HG03280 (cell line): ENCODE measurements around the gene LHB.

Source experiments
- ATAC-seq: cut with Tn5 transposase; IDR thresholded peaks from one replicate; pipeline ENCODE4 v1.9.1; 2021; ENCODE audit warnings: mild to moderate bottlenecking, moderate library complexity; ENCODE audit not compliant: unreplicated experiment

Gene LHB

DNA sequence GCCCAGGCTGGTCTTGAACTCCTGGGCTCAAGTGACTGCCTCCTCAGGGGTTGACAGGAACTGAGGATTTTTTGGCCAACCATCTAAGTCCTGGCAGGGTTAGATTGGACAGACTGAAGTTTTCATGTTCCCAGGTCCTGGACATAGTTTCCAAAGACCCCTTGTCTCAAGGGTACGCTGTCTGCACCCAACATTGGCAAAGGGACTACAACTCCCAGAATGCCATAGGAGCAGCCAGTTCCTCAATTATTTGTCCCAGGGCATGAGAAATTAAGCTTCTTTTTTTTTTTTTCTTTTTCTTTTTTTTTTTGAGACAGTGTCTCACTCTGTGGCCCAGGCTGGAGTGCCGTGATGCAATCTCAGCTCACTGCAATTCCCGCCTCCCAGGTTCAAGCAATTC lies 30.7 kb downstream of the LHB start:
- ATAC-seq = no peak

GRCh38 chr19:48985711-48986110 lies 31.2 kb downstream of the LHB start:
- no peak for ATAC-seq

DNA sequence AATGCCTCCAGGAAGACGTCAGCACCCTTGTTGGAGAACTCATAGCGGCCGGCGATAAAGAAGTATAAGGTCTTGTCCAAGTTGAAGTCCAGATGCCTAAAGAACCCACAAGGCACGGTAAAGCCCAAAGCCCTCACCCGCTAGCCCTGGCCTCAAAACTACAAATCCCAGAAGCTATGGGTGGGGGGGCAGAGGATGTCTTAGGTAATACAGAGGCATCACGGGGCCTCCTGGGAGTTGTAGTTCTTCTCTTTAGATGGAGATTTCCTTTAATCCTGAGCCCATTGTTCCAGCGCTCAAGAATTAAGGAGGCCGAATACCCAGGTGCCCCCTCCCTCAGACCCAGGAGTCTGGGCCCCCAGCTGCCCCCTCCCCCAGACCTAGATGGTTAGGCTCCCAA lies 34.6 kb downstream of the LHB start:
- ATAC-seq = no peak

- no peak for ATAC-seq
Observed at GRCh38 chr19:48977061-48977460, 39.8 kb downstream of the LHB start.

- ATAC-seq = no peak
Observed at GRCh38 chr19:48975947-48976847, 40.7 kb downstream of the LHB start.

DNA sequence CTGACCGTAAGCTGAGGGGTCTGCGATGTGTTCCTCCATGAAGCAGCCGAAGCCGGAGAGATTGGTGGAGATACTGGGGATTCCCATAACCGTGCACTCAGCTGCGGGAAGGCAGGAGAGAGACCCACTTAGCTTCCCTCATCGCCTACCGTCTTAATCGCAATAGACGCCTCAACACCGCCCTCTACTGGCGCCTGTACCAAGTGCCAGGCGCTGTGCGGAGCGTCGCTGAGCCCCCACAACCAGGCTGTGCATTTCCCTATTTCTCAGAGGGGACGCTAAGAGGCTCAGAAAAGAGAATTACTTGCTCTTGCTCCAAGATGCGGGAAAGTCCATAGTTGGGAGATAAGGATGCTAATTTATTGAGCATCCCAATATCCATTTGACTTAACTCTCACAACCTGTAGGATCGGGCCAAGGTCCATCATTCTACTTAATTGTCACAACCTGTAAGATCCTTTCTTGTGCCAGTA lies 45.9 kb downstream of the LHB start:
- ATAC-seq = no peak

DNA sequence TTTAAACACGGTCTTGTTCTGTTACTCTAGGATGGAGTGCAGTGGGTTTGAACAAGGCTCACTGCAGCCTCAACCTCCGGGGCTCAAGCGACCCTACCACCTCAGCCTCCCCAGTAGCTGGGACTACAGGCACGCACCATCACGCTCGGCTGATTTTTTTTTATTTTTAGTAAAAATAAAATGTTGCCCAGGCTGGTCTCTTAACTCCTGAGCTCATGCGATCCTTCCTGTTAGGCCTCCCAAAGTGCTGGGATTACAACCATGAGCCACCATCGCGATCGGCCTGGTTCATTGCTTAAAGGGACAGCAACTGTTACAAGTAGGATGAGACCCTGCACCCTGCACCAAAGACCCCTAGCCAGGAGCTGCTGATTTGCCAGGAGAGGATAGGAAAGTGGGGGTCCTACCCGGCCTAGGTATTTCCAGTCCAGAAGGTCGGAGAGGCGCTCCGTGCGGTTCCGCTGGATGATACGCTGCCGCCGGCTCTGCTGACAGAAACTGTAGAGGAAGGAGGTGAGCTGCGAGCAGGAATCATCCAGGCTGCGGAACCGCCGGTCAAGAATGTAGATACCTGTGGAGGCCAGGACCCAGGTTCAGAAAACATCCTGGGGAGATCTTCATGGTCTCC lies 46.6 kb downstream of the LHB start:
- no peak for ATAC-seq

- no peak for ATAC-seq
Observed at GRCh38 chr19:48969276-48970138, 47.4 kb downstream of the LHB start.

DNA sequence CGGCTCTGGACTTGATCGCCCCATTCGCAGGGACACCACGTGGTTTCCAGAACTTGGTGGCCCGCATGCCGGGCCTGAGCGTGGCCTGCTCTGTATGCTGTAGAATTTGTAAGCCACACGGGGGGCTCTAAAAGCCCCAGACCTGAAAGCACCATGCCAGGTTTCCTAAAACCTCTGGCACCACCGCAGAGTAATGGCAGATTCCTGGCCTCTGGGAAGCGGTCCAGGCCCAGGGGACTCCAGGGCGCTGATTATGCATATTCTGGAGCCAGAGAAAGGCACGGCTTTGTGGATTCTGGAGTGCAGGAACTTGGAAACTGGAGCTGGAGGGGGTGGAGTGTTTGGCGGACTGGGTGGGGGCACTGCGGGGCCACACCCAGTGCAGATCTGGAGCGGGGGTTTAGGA lies 48.1 kb downstream of the LHB start:
- no peak for ATAC-seq

DNA sequence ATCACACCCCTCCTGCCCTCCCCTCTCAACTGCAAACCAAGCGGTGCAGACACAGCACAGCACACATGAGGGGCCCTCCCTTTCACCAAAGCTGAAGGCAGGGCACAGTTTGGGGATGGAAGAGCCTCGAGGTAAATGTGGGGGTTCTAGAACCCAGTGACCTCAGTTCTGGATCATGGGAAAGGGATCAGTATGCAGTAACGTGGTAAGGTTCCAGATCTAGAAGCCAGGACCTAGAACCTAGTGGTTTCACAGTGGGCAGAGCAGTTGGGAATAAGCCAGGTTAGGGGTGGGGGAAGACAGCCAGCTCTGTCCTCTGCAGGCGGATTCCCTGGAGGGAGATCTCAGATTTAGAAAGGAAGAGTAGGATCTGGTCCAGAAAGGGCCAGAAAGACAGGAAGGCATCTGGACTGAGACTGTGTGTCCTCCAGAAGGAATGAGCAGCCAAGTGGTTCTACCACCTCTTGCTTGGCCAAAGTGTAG lies 48.7 kb downstream of the LHB start:
- no peak for ATAC-seq

- no peak for ATAC-seq
Observed at GRCh38 chr19:48967346-48968178, 49.3 kb downstream of the LHB start.

DNA sequence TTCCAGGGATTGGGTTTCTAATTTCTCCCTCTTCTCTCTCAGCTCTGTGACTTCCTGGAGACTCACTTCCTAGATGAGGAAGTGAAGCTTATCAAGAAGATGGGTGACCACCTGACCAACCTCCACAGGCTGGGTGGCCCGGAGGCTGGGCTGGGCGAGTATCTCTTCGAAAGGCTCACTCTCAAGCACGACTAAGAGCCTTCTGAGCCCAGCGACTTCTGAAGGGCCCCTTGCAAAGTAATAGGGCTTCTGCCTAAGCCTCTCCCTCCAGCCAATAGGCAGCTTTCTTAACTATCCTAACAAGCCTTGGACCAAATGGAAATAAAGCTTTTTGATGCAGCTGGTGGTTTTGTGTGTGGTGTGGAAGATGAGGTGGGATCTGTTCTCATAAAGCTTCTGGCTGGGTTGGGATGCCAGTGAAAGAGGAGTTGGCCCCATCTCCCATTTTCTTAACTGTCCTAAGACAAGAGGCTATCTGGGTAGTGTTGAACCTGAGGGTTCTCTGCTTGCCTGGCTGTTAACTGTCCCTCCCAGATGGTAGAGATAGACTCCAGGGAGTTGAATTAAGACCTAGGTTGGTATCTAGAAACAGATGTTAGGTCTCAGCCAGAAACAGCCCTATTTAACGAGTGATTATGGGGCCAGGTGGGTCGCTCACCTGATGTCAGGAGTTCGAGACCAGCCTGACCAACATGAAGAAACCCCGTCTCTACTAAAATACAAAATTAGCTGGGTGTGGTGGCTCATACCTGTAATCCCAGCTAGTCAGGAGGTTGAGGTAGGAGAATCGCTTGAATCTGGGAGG lies 50.1 kb downstream of the LHB start:
- ATAC-seq = no peak
